Neuronal stem cell (in vitro differentiated cells): ENCODE measurements around the gene KLHL8.

Experiments used
- DNase-seq: peaks from one replicate; pipeline ENCODE4 v3.0.0-alpha.2; 2013; ENCODE audit warnings: low spot score
- H2AFZ ChIP-seq: one replicate; pipeline ENCODE4 v1.6.1; 2013; ENCODE audit warnings: mild to moderate bottlenecking, low read length, inconsistent platforms
- H2AK5ac ChIP-seq: 2 replicates; pipeline ENCODE4 v1.6.1; 2013; ENCODE audit warnings: low read depth, mild to moderate bottlenecking, inconsistent platforms, low read length, moderate library complexity, mixed read lengths
- H2BK120ac ChIP-seq: 2 replicates; pipeline ENCODE4 v1.6.1; 2013; ENCODE audit warnings: low read depth, mild to moderate bottlenecking, inconsistent platforms, low read length, moderate library complexity, mixed read lengths
- H2BK12ac ChIP-seq: one replicate; pipeline ENCODE4 v1.6.1; 2013; ENCODE audit warnings: low read length, inconsistent platforms
- H2BK15ac ChIP-seq: 2 replicates; pipeline ENCODE4 v1.6.1; 2013; ENCODE audit warnings: mild to moderate bottlenecking, low read length, inconsistent platforms, mixed read lengths
- H2BK5ac ChIP-seq: one replicate; pipeline ENCODE4 v1.6.1; 2013; ENCODE audit warnings: inconsistent platforms, mild to moderate bottlenecking, low read length, moderate library complexity
- H3K14ac ChIP-seq: one replicate; pipeline ENCODE4 v1.6.1; 2013; ENCODE audit warnings: low read length, inconsistent platforms
- H3K18ac ChIP-seq: 2 replicates; pipeline ENCODE4 v1.6.1; 2013; ENCODE audit warnings: low read length, inconsistent platforms
- H3K23ac ChIP-seq: 2 replicates; pipeline ENCODE4 v1.6.1; 2013; ENCODE audit warnings: low read depth, mild to moderate bottlenecking, mixed read lengths, low read length, inconsistent platforms; ENCODE audit not compliant: poor library complexity
- H3K27ac ChIP-seq: replicated peaks from 3 replicates; pipeline ENCODE4 v1.5.1; 2013; ENCODE audit warnings: low read length, inconsistent platforms
- H3K27me3 ChIP-seq, 3 experiments: 2 replicates each; pipeline ENCODE4 v1.6.1; 2013; ENCODE audit warnings: low read length in 3 of 3, mild to moderate bottlenecking in 2 of 3, inconsistent platforms in 1 of 3, low read depth in 1 of 3, mixed read lengths in 1 of 3, moderate library complexity in 1 of 3; ENCODE audit not compliant: control insufficient read depth in 3 of 3, insufficient read depth in 3 of 3
- H3K36me3 ChIP-seq, 2 donors: replicated peaks in 1 of 2; 2 replicates each; pipeline ENCODE4 v1.6.1; 2013; ENCODE audit warnings: low read length in 2 of 2; ENCODE audit not compliant: control insufficient read depth in 2 of 2, insufficient read depth in 2 of 2
- H3K4ac ChIP-seq: 2 replicates; pipeline ENCODE4 v1.6.1; 2013; ENCODE audit warnings: inconsistent platforms, mild to moderate bottlenecking, low read length, moderate library complexity
- H3K4me1 ChIP-seq, 2 donors: 1 replicate in 1 of 2; 2 replicates in 1 of 2; pipeline ENCODE4 v1.6.1; 2013; ENCODE audit warnings: low read length in 2 of 2, low read depth in 1 of 2; ENCODE audit not compliant: control insufficient read depth in 2 of 2, insufficient read depth in 1 of 2
- H3K4me2 ChIP-seq: one replicate; pipeline ENCODE4 v1.6.1; 2013; ENCODE audit warnings: mild to moderate bottlenecking, low read length, inconsistent platforms; ENCODE audit not compliant: insufficient read depth, poor library complexity, severe bottlenecking
- H3K4me3 ChIP-seq, 2 donors: 2 replicates each; pipeline ENCODE4 v1.5.1; 2013; ENCODE audit warnings: low read length in 2 of 2, mild to moderate bottlenecking in 2 of 2, inconsistent platforms in 1 of 2, moderate library complexity in 1 of 2
- H3K79me1 ChIP-seq: one replicate; pipeline ENCODE4 v1.6.1; 2013; ENCODE audit warnings: low read depth, mild to moderate bottlenecking, inconsistent platforms, low read length, moderate library complexity
- H3K9ac ChIP-seq: one replicate; pipeline ENCODE4 v1.6.1; 2013; ENCODE audit warnings: mild to moderate bottlenecking, low read depth, low read length, inconsistent platforms; ENCODE audit not compliant: poor library complexity
- H3K9me3 ChIP-seq, 2 donors: replicated peaks in 1 of 2; 2 replicates each; pipeline versions ENCODE3 to v1.6.1; 2013; ENCODE audit warnings: low read length in 2 of 2, mild to moderate bottlenecking in 2 of 2, inconsistent platforms in 1 of 2, low read depth in 1 of 2, mixed read lengths in 1 of 2, moderate library complexity in 1 of 2; ENCODE audit not compliant: control insufficient read depth in 2 of 2, insufficient read depth in 1 of 2
- H4K8ac ChIP-seq: one replicate; pipeline ENCODE4 v1.6.1; 2013; ENCODE audit warnings: low read depth, mild to moderate bottlenecking, inconsistent platforms, low read length, moderate library complexity
- H4K91ac ChIP-seq: one replicate; pipeline ENCODE4 v1.6.1; 2013; ENCODE audit warnings: low read length, low read depth, mild to moderate bottlenecking, inconsistent platforms; ENCODE audit not compliant: poor library complexity
- WGBS, 2 donors: extraction: QIAGEN DNeasy Blood & Tissue Kit; methylation state at CpG; one replicate each; pipeline ENCODE4 v1.1.7; 2013; ENCODE audit warnings: missing lambda C conversion rate in 2 of 2, mixed read lengths in 1 of 2; ENCODE audit not compliant: insufficient read length in 2 of 2, insufficient replicate concordance in 1 of 2; ENCODE audit errors: extremely low coverage in 2 of 2; 5-methylcytosine and 5-hydroxymethylcytosine counted together

The KLHL8 gene

DNA sequence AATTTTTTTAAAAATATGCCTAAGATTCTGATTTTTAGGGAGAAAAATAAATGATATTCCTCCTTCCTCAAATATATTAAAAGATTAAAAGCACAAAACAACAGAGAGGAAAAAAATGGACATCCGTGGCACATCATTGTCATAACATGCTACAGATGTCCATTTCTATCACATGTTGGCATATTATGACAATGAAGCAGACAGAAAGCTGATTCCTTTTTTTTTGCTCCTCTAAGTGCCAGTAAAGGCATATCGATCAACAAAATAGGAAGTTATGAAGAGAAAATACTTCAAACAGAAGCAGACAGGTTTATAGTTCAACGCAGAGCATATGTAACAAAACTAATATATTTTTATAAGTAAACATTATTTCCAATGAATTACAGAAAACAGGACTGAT lies 11.2 kb downstream of the KLHL8 start:
- no CpG with 5 or more reads among the region's 3 CpGs for WGBS, 2 donors
- H2BK5ac ChIP-seq = no peak overlapping the region
- H3K4me1 ChIP-seq = no peaks in the 10 kb centered on the region

DNA sequence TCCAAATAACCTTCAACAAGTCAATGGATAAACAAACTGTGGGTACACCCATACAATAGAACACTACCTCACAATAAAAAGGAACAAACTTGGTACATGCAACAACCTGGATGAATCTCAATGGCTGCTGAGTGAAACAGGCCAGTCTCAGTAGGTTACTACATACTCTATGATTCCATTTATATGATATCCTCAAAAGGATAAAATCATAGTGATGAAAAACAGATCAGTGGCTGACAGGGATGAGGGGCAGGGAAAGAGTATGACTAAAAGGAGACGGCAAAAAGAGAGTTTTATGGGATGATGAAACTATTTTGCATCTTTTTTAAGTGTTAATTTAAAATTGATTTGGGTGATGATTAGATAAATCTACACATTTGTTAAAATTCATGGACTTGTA lies 15.9 kb downstream of the KLHL8 start:
- H2BK15ac ChIP-seq = no peak overlapping the region
- H4K91ac ChIP-seq = no peak overlapping the region
- H2BK12ac ChIP-seq = no peak overlapping the region
- no peak overlapping the region for H3K14ac ChIP-seq
- no peak overlapping the region for H4K8ac ChIP-seq
- no peak overlapping the region for H3K4me2 ChIP-seq
- no peak overlapping the region for H3K4ac ChIP-seq
- H2AFZ ChIP-seq = no peak overlapping the region
- H3K18ac ChIP-seq = no peak overlapping the region
- H3K27me3 ChIP-seq = no peaks in the 10 kb centered on the region
- no peak overlapping the region for H3K9ac ChIP-seq
- no peak overlapping the region for H3K27ac ChIP-seq
- peaks cover 0 to 3% of the 10 kb centered on the region in 2 donors for H3K9me3 ChIP-seq
- DNase-seq = no peak
- no peaks in the 10 kb centered on the region for H3K4me1 ChIP-seq
- H3K79me1 ChIP-seq = peaks cover 3% of the 10 kb centered on the region
- no peak overlapping the region for H3K23ac ChIP-seq
- no peak overlapping the region for H2BK5ac ChIP-seq
- H3K36me3 ChIP-seq = peaks cover 2 to 9% of the 10 kb centered on the region in 2 donors
- no CpG with 5 or more reads among the region's 1 CpG for WGBS, 2 donors
- no peak overlapping the region for H2AK5ac ChIP-seq
- no peak overlapping the region for H3K4me3 ChIP-seq
- no peak overlapping the region for H2BK120ac ChIP-seq

More for the DNA sequence above, 11.2 kb downstream of the KLHL8 start:
- no peak overlapping the region for H3K4me2 ChIP-seq
- H3K79me1 ChIP-seq = peaks cover 3% of the 10 kb centered on the region
- H4K91ac ChIP-seq = no peak overlapping the region
- H3K27me3 ChIP-seq = no peaks in the 10 kb centered on the region
- no peak for DNase-seq
- H2AFZ ChIP-seq = no peak overlapping the region
- H2BK12ac ChIP-seq = no peak overlapping the region
- H3K4ac ChIP-seq = no peak overlapping the region
- H3K36me3 ChIP-seq = peaks cover 2 to 9% of the 10 kb centered on the region in 2 donors
- H3K14ac ChIP-seq = no peak overlapping the region
- no peak overlapping the region for H2BK120ac ChIP-seq
- H3K9ac ChIP-seq = no peak overlapping the region
- H3K23ac ChIP-seq = no peak overlapping the region
- peaks cover 0 to 3% of the 10 kb centered on the region in 2 donors for H3K9me3 ChIP-seq
- no peak overlapping the region for H4K8ac ChIP-seq
- H2BK15ac ChIP-seq = no peak overlapping the region
- H3K4me3 ChIP-seq = no peak overlapping the region
- H2AK5ac ChIP-seq = no peak overlapping the region
- no peak overlapping the region for H3K27ac ChIP-seq
- no peak overlapping the region for H3K18ac ChIP-seq

DNA sequence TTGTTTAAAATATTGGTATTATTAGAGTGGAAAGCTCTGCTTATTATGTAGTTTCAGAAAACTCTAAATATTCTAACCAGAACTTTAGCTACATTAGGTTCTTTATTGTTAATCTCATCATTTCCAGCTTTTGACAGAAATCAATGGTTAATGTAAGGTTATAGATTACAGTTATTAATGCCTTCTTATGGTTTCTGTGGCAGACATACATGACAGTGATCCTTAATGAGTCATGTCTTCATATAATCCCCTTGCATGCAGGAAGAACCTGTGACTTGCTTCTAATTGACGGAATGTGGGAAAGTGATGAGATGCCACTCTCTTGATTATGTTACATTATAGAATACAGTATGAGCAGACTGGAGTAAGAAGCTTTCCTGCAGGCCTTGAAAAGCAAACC lies 23.5 kb downstream of the KLHL8 start:
- Histone ChIP-seq H3K4ac (no peak overlapping the region), H2BK15ac (no peak overlapping the region), H2AFZ (no peak overlapping the region), H3K23ac (no peak overlapping the region), H3K14ac (no peak overlapping the region), H3K79me1 (no peaks in the 10 kb centered on the region), H3K9me3 (no peaks in the 10 kb centered on the region), H4K91ac (no peak overlapping the region), H3K27me3 (no peaks in the 10 kb centered on the region), H4K8ac (no peak overlapping the region), H2BK5ac (no peak overlapping the region), H3K27ac (no peak overlapping the region), H3K4me1 (no peaks in the 10 kb centered on the region), H3K4me2 (no peak overlapping the region), H3K36me3 (peaks cover 0 to 5% of the 10 kb centered on the region in 2 donors), H2AK5ac (no peak overlapping the region), H2BK120ac (no peak overlapping the region), H3K4me3 (no peak overlapping the region), H3K9ac (no peak overlapping the region), H3K18ac (no peak overlapping the region), H2BK12ac (no peak overlapping the region)
- no CpG with 5 or more reads among the region's 1 CpG for WGBS, 2 donors
- DNase-seq = no peak

DNA sequence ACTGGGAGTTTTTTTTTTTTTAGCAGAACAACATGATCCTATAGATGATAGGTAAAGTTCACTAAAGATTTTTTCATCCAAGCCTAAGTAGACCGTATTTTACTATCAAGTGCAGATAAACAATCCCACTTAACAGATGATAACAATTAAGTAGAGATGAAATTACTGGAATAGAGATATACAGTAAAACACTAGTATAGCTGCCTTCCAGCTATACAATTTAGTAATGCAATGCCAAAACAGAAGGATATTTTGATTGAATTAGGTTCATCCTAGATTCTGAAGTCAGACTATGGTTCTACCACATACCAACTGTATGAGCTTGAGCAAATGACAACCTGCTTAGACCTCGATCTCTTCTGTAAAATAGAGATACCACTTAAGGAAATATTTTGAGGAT lies 24.3 kb downstream of the KLHL8 start:
- Histone ChIP-seq H3K4me1 (no peaks in the 10 kb centered on the region), H3K27me3 (no peaks in the 10 kb centered on the region), H2BK15ac (no peak overlapping the region), H2BK12ac (no peak overlapping the region), H2AFZ (no peak overlapping the region), H3K79me1 (no peaks in the 10 kb centered on the region), H3K9ac (no peak overlapping the region), H3K4me3 (no peak overlapping the region), H3K4me2 (no peak overlapping the region), H3K23ac (no peak overlapping the region), H3K14ac (no peak overlapping the region), H3K36me3 (peaks cover 0 to 10% of the 10 kb centered on the region in 2 donors), H2BK120ac (no peak overlapping the region), H2AK5ac (no peak overlapping the region), H4K8ac (no peak overlapping the region), H3K18ac (no peak overlapping the region), H2BK5ac (no peak overlapping the region), H3K9me3 (no peaks in the 10 kb centered on the region), H3K4ac (no peak overlapping the region), H4K91ac (no peak overlapping the region), H3K27ac (no peak overlapping the region)
- DNase-seq = no peak
- no CpG with 5 or more reads among the region's 2 CpGs for WGBS, 2 donors
